HUDEP-2 (cell line): ENCODE results near the gene PCARE.

Experiments used
- DNase-seq, 76 experiments: peaks; one replicate each; lab custom pipeline; 2025; ENCODE audit not compliant: unreplicated experiment in 76 of 76; lab: John Stamatoyannopoulos, UW

PCARE gene

GRCh38 chr2:29064746-29065067 is 9.6 kb downstream of the PCARE start:
- DNase-seq, result no peak

- DNase-seq, result no peak
Observed at GRCh38 chr2:29064346-29064715, 10.0 kb downstream of the PCARE start.

- no peak for DNase-seq
Observed at GRCh38 chr2:29063646-29064345, 10.5 kb downstream of the PCARE start.

GRCh38 chr2:29063056-29063455 is 11.3 kb downstream of the PCARE start:
- DNase-seq, result no peak

- DNase-seq, result no peak
Observed at GRCh38 chr2:29062371-29062770, 12.0 kb downstream of the PCARE start.

- no peak for DNase-seq
Observed at GRCh38 chr2:29061616-29062015, 12.7 kb downstream of the PCARE start.

GRCh38 chr2:29061176-29061575 is 13.1 kb downstream of the PCARE start:
- DNase-seq, result no peak

GRCh38 chr2:29060441-29060840 is 13.9 kb downstream of the PCARE start:
- DNase-seq, result no peak

GRCh38 chr2:29059624-29060023 is 14.7 kb downstream of the PCARE start:
- DNase-seq, result no peak

- no peak for DNase-seq
Observed at GRCh38 chr2:29057006-29057405, 17.3 kb downstream of the PCARE start.

GRCh38 chr2:29056452-29056851 is 17.9 kb downstream of the PCARE start:
- no peak for DNase-seq

- no peak for DNase-seq
Observed at GRCh38 chr2:29055601-29056000, 18.7 kb downstream of the PCARE start.

- no peak for DNase-seq
Observed at GRCh38 chr2:29054430-29054829, 19.9 kb downstream of the PCARE start.

GRCh38 chr2:29053670-29054400 is 20.5 kb downstream of the PCARE start:
- DNase-seq, result no peak

- DNase-seq, result no peak
Observed at GRCh38 chr2:29053223-29053622, 21.1 kb downstream of the PCARE start.

GRCh38 chr2:29052807-29053206 is 21.5 kb downstream of the PCARE start:
- DNase-seq, result no peak

GRCh38 chr2:29051730-29052129 is 22.6 kb downstream of the PCARE start:
- DNase-seq, result no peak

GRCh38 chr2:29050591-29050990 is 23.7 kb downstream of the PCARE start:
- no peak for DNase-seq

GRCh38 chr2:29047083-29047845 is 27.1 kb downstream of the PCARE start:
- no peak for DNase-seq

GRCh38 chr2:29046321-29046720 is 28.0 kb downstream of the PCARE start:
- no peak for DNase-seq

- DNase-seq, result no peak
Observed at GRCh38 chr2:29044459-29044858, 29.9 kb downstream of the PCARE start.

- DNase-seq, result no peak
Observed at GRCh38 chr2:29042561-29043075, 31.7 kb downstream of the PCARE start.
